ENCODE measurements around the gene HGF.

Gene HGF

GRCh38 chr7:81779706-81780105, 9.9 kb upstream of the HGF start:
- Histone ChIP-seq H3K27me3 (replicated peaks) (no peaks in the 10 kb centered on the region), H3K4me3 (ENCODE audit: low read depth, low read length) (no peak overlapping the region), H3K27ac (no peak overlapping the region), H3K36me3 (replicated peaks) (no peaks in the 10 kb centered on the region)
- in situ Hi-C loops (cut with HindIII; ENCODE audit: low pct_ligation_motif_present, low sequenced_read_pairs), result no loop called here
- no peak for TF ChIP-seq CTCF (IDR thresholded peaks at IDR 0.05; ENCODE audit: low read depth, low read length, missing control alignments)
- no peak for DNase-seq

GRCh38 chr7:81777697-81778096, 7.8 kb upstream of the HGF start:
- TF ChIP-seq CTCF (IDR thresholded peaks at IDR 0.05; ENCODE audit: low read depth, low read length, missing control alignments), result no peak
- Histone ChIP-seq H3K36me3 (replicated peaks) (no peaks in the 10 kb centered on the region), H3K4me3 (ENCODE audit: low read depth, low read length) (no peak overlapping the region), H3K27ac (no peak overlapping the region), H3K27me3 (replicated peaks) (no peaks in the 10 kb centered on the region)
- in situ Hi-C loops (cut with HindIII; ENCODE audit: low pct_ligation_motif_present, low sequenced_read_pairs), result no loop called here
- DNase-seq, result no peak

GRCh38 chr7:81776948-81777630, 7.2 kb upstream of the HGF start:
- H3K27me3 ChIP-seq (replicated peaks), result no peaks in the 10 kb centered on the region
- H3K36me3 ChIP-seq (replicated peaks), result no peaks in the 10 kb centered on the region
- in situ Hi-C loops (cut with HindIII; ENCODE audit: low pct_ligation_motif_present, low sequenced_read_pairs), result no loop called here
- DNase-seq, result no peak
- TF ChIP-seq CTCF (IDR thresholded peaks at IDR 0.05; ENCODE audit: low read depth, low read length, missing control alignments), result peak; percentile 37
- no peak overlapping the region for H3K27ac ChIP-seq
- H3K4me3 ChIP-seq (ENCODE audit: low read depth, low read length), result no peak overlapping the region

GRCh38 chr7:81776161-81776560, 6.3 kb upstream of the HGF start:
- peak; percentile 21 for DNase-seq
- Histone ChIP-seq H3K27ac (no peak overlapping the region), H3K36me3 (replicated peaks) (no peaks in the 10 kb centered on the region), H3K4me3 (ENCODE audit: low read depth, low read length) (no peak overlapping the region), H3K27me3 (replicated peaks) (no peaks in the 10 kb centered on the region)
- no peak for TF ChIP-seq CTCF (IDR thresholded peaks at IDR 0.05; ENCODE audit: low read depth, low read length, missing control alignments)
- in situ Hi-C loops (cut with HindIII; ENCODE audit: low pct_ligation_motif_present, low sequenced_read_pairs), result no loop called here

GRCh38 chr7:81775560-81775959, 5.7 kb upstream of the HGF start:
- in situ Hi-C loops (cut with HindIII; ENCODE audit: low pct_ligation_motif_present, low sequenced_read_pairs), result no loop called here
- no peak for DNase-seq
- no peaks in the 10 kb centered on the region for H3K36me3 ChIP-seq (replicated peaks)
- H3K27ac ChIP-seq, result no peak overlapping the region
- TF ChIP-seq CTCF (IDR thresholded peaks at IDR 0.05; ENCODE audit: low read depth, low read length, missing control alignments), result no peak
- no peaks in the 10 kb centered on the region for H3K27me3 ChIP-seq (replicated peaks)
- H3K4me3 ChIP-seq (ENCODE audit: low read depth, low read length), result no peak overlapping the region

GRCh38 chr7:81774551-81774950, 4.7 kb upstream of the HGF start:
- no peak for DNase-seq
- Histone ChIP-seq H3K27me3 (replicated peaks) (no peaks in the 10 kb centered on the region), H3K4me3 (ENCODE audit: low read depth, low read length) (no peak overlapping the region), H3K36me3 (replicated peaks) (no peaks in the 10 kb centered on the region), H3K27ac (no peak overlapping the region)
- in situ Hi-C loops (cut with HindIII; ENCODE audit: low pct_ligation_motif_present, low sequenced_read_pairs), result no loop called here
- no peak for TF ChIP-seq CTCF (IDR thresholded peaks at IDR 0.05; ENCODE audit: low read depth, low read length, missing control alignments)
